HepG2 (cell line): Measurements from ENCODE around the gene IPP. TPM values are rescaled to one million over a fixed set of nuclear protein-coding genes. Genes with fewer than 3 reads are reported as not detected.
A peak's percentile ranks its signal among the peaks of the same experiment; 100 is the strongest.

Source experiments
- ATRX ChIP-seq: sonication (generic); formaldehyde crosslinking; IDR thresholded peaks from 2 replicates; pipeline ENCODE4 v1.4.0; 2020; ENCODE audit warnings: missing genetic modification reagents, borderline replicate concordance
- CREBL2 ChIP-seq: sonication (generic); formaldehyde crosslinking; IDR thresholded peaks from 2 replicates; pipeline ENCODE4 v1.8.1; 2023; ENCODE audit warnings: missing genetic modification reagents, mild to moderate bottlenecking, borderline replicate concordance
- HOXA5 ChIP-seq: sonication (generic); formaldehyde crosslinking; IDR thresholded peaks from 2 replicates; pipeline ENCODE4 v1.4.0; 2020; ENCODE audit warnings: missing genetic modification reagents
- HOXA7 ChIP-seq: sonication (generic); formaldehyde crosslinking; IDR thresholded peaks from 2 replicates; pipeline ENCODE4 v1.8.1; 2022; ENCODE audit warnings: mild to moderate bottlenecking, missing genetic modification reagents, moderate library complexity
- KLF6 ChIP-seq: IDR thresholded peaks from 2 replicates; pipeline ENCODE4 v1.8.0; 2016; ENCODE audit warnings: missing biosample characterization, missing genetic modification reagents
- MZF1 ChIP-seq: sonication (generic); formaldehyde crosslinking; IDR thresholded peaks from 2 replicates; pipeline ENCODE4 v1.8.1; 2023; ENCODE audit warnings: mild to moderate bottlenecking, missing genetic modification reagents, borderline replicate concordance
- NCOA5 ChIP-seq: sonication (generic); formaldehyde crosslinking; IDR thresholded peaks from 2 replicates; pipeline ENCODE4 v1.4.0; 2020; ENCODE audit warnings: missing genetic modification reagents
- PAXIP1 ChIP-seq: sonication (generic); formaldehyde crosslinking; conservative IDR thresholded peaks from 2 replicates; pipeline ENCODE4 v1.4.0; 2020; ENCODE audit warnings: mild to moderate bottlenecking, missing genetic modification reagents, moderate library complexity
- RCOR2 ChIP-seq: IDR thresholded peaks from 2 replicates; pipeline ENCODE4 v1.6.1; 2016; ENCODE audit warnings: missing biosample characterization, missing genetic modification reagents
- RELA ChIP-seq: sonication (generic); formaldehyde crosslinking; IDR thresholded peaks from 2 replicates; pipeline ENCODE4 v1.4.0; 2020; ENCODE audit warnings: missing genetic modification reagents
- SATB2 ChIP-seq: sonication (generic); formaldehyde crosslinking; IDR thresholded peaks from 2 replicates; pipeline ENCODE4 v1.5.0; 2020; ENCODE audit warnings: missing genetic modification reagents
- SOX6 ChIP-seq, 2 experiments: fragments of 450-650 bp in 1 of 2; sonication (generic) in 1 of 2; formaldehyde crosslinking in 1 of 2; IDR thresholded peaks; 2 replicates each; pipeline versions ENCODE4 v1.4.0 to v1.6.1; 2017 to 2020; ENCODE audit warnings: antibody characterized with exemption in 1 of 2, mild to moderate bottlenecking in 1 of 2, missing genetic modification reagents in 1 of 2
- STAT5B ChIP-seq: sonication (generic); formaldehyde crosslinking; IDR thresholded peaks from 2 replicates; pipeline ENCODE4 v1.4.0; 2020; ENCODE audit warnings: missing genetic modification reagents
- TRIM24 ChIP-seq: sonication (generic); formaldehyde crosslinking; IDR thresholded peaks from 2 replicates; pipeline ENCODE4 v1.8.0; 2022; ENCODE audit warnings: mild to moderate bottlenecking, missing genetic modification reagents
- ZGPAT ChIP-seq: IDR thresholded peaks from 2 replicates; pipeline ENCODE4 v1.6.1; 2016; ENCODE audit warnings: mild to moderate bottlenecking
- ZNF17 ChIP-seq: sonication (generic); formaldehyde crosslinking; IDR thresholded peaks from 2 replicates; pipeline ENCODE4 v1.5.0; 2020; ENCODE audit warnings: mild to moderate bottlenecking, missing genetic modification reagents
- ZNF230 ChIP-seq: sonication (generic); formaldehyde crosslinking; IDR thresholded peaks from 2 replicates; pipeline ENCODE4 v1.4.0; 2020; ENCODE audit warnings: mild to moderate bottlenecking, missing genetic modification reagents
- polyA plus RNA-seq, 8 experiments: library from polyadenylated mRNA; depleted of rRNA in 3 of 8; stranded (reverse) in 7 of 8; unstranded in 1 of 8; fragments of >200 nt; fragmentation: Illumina TruSeq in 4 of 8; extraction: Trizol in 4 of 8; gene quantifications; 2 replicates each; pipeline versions ENCODE4 v1.2.1 to v1.2.3, GENCODE V29; 2011 to 2016; ENCODE audit warnings: low read depth in 4 of 8, missing spikeins in 1 of 8, mixed read lengths in 1 of 8; ENCODE audit not compliant: insufficient read depth in 1 of 8
- total RNA-seq, 5 experiments: library from RNA; depleted of rRNA; stranded (reverse); fragments of >200 nt; fragmentation: Illumina TruSeq; extraction: Trizol; gene quantifications; 2 replicates each; pipeline ENCODE4 v1.2.3, GENCODE V29; 2016; ENCODE audit warnings: low read depth in 1 of 5
- TF ChIP-seq, protein P1 (sequence below): IDR thresholded peaks from 2 replicates; pipeline ENCODE4 v1.4.0; 2020; ENCODE audit warnings: mild to moderate bottlenecking, missing genetic modification reagents
- TF ChIP-seq, protein P2 (sequence below): sonication (generic); formaldehyde crosslinking; IDR thresholded peaks from 2 replicates; pipeline ENCODE4 v1.5.0; 2020; ENCODE audit warnings: missing genetic modification reagents
- TF ChIP-seq, protein P3 (sequence below): IDR thresholded peaks from 2 replicates; pipeline ENCODE4 v1.6.1; 2016; ENCODE audit warnings: missing genetic modification reagents, missing compliant biosample characterization

The IPP gene
- total and polyA plus RNA-seq, 2 of the 13 experiments (the other 11 are each of a cell fraction or from before 2014, with no cell fraction given): 3.0 to 9.7 TPM

GRCh38 chr1:45750298-45751038, at the start of gene IPP (continued):
- TF ChIP-seq, protein P1, sequence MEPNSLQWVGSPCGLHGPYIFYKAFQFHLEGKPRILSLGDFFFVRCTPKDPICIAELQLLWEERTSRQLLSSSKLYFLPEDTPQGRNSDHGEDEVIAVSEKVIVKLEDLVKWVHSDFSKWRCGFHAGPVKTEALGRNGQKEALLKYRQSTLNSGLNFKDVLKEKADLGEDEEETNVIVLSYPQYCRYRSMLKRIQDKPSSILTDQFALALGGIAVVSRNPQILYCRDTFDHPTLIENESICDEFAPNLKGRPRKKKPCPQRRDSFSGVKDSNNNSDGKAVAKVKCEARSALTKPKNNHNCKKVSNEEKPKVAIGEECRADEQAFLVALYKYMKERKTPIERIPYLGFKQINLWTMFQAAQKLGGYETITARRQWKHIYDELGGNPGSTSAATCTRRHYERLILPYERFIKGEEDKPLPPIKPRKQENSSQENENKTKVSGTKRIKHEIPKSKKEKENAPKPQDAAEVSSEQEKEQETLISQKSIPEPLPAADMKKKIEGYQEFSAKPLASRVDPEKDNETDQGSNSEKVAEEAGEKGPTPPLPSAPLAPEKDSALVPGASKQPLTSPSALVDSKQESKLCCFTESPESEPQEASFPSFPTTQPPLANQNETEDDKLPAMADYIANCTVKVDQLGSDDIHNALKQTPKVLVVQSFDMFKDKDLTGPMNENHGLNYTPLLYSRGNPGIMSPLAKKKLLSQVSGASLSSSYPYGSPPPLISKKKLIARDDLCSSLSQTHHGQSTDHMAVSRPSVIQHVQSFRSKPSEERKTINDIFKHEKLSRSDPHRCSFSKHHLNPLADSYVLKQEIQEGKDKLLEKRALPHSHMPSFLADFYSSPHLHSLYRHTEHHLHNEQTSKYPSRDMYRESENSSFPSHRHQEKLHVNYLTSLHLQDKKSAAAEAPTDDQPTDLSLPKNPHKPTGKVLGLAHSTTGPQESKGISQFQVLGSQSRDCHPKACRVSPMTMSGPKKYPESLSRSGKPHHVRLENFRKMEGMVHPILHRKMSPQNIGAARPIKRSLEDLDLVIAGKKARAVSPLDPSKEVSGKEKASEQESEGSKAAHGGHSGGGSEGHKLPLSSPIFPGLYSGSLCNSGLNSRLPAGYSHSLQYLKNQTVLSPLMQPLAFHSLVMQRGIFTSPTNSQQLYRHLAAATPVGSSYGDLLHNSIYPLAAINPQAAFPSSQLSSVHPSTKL (CRISPR knock-in tag): peak; percentile 63
- TF ChIP-seq SOX6 (IDR thresholded peaks at IDR 0.05) (no peak), SOX6 (CRISPR knock-in tag; IDR thresholded peaks at IDR 0.05) (peak; percentile 77), NCOA5 (no peak), ZGPAT (CRISPR knock-in tag) (peak; percentile 90), RCOR2 (CRISPR knock-in tag) (no peak), KLF6 (CRISPR knock-in tag) (peak; percentile 94), TRIM24 (no peak), MZF1 (CRISPR knock-in tag) (no peak), CREBL2 (CRISPR knock-in tag) (no peak), RELA (CRISPR knock-in tag) (peak; percentile 87; the same call in 1 of the 2 replicates), ATRX (CRISPR knock-in tag) (no peak), PAXIP1 (CRISPR knock-in tag) (peak; percentile 85), ZNF230 (CRISPR knock-in tag) (0 out of 2 replicates have a peak, but pooled peaks have one; percentile 27), HOXA7 (CRISPR knock-in tag) (no peak), SATB2 (CRISPR knock-in tag) (no peak), ZNF17 (no peak), HOXA5 (CRISPR knock-in tag) (no peak), STAT5B (0 out of 2 replicates have a peak, but pooled peaks have one; percentile 64)
- TF ChIP-seq, protein P2, sequence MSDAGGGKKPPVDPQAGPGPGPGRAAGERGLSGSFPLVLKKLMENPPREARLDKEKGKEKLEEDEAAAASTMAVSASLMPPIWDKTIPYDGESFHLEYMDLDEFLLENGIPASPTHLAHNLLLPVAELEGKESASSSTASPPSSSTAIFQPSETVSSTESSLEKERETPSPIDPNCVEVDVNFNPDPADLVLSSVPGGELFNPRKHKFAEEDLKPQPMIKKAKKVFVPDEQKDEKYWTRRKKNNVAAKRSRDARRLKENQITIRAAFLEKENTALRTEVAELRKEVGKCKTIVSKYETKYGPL: no peak
- TF ChIP-seq, protein P3, sequence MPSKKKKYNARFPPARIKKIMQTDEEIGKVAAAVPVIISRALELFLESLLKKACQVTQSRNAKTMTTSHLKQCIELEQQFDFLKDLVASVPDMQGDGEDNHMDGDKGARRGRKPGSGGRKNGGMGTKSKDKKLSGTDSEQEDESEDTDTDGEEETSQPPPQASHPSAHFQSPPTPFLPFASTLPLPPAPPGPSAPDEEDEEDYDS (CRISPR knock-in tag): peak; percentile 70; the same call in 1 of the 2 replicates
